HG03354 (cell line): ENCODE data around the gene ERGIC1.

Experiments used
- ATAC-seq: cut with Tn5 transposase; IDR thresholded peaks from one replicate; pipeline ENCODE4 v1.9.1; 2021; ENCODE audit warnings: mild to moderate bottlenecking; ENCODE audit not compliant: unreplicated experiment, poor library complexity, severe bottlenecking

ERGIC1 gene

DNA sequence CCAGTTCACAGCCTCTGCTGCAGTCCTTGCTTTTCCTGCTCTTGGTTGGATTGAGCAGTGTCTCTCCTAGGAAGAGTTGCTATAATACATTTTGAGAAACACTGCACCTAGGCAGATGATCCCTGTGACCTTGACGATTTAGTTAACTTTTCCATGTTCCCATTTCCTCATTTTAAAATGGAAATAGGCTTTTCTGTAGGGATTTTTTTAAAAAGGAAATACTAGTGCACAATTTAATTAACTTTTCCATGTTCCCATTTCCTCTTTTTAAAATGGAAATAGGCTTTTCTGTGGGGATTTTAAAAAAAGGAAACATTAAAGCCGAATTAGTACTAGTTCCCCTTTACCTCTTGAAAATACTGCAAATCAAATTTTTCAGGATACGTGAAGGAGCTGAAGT, 154.2 kb downstream of the ERGIC1 start:
- no peak for ATAC-seq

DNA sequence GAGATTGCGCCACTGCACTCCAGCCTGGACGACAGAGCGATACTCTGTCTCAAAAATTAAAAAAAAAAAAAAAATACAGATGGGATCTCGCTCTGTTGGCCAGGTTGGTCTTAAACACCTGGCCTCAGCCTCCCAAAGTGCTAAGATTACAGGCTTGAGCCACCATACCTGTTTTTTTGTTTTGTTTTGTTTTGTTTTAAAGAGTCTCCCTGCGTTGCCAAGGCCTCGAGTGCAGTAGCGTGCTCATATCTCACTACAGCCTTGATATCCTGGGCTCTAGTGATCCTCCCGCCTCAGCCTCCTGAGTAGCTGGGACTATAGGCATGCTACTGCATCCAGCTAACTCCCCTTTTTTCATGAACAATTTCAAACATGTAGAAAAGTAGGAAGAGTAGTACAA, 156.7 kb downstream of the ERGIC1 start:
- ATAC-seq: no peak

DNA sequence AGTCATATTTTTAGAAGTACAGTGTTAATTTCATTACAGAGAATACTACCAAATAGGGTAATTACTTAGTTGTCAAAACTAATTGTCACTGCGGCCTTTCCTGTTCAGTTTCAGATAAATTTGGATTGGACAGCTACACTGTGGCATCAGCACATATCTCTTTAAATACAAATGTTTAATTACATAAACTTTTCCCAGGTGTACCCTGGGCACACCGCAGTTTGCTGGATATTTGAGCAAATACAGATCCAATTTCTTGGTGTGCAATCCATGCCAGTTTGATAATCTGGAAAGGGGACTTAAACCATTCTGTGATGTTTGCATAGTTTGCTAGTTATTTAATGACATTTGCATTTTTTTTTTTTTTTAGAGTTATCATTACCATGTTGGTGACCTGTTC, 160.4 kb downstream of the ERGIC1 start:
- ATAC-seq: no peak

DNA sequence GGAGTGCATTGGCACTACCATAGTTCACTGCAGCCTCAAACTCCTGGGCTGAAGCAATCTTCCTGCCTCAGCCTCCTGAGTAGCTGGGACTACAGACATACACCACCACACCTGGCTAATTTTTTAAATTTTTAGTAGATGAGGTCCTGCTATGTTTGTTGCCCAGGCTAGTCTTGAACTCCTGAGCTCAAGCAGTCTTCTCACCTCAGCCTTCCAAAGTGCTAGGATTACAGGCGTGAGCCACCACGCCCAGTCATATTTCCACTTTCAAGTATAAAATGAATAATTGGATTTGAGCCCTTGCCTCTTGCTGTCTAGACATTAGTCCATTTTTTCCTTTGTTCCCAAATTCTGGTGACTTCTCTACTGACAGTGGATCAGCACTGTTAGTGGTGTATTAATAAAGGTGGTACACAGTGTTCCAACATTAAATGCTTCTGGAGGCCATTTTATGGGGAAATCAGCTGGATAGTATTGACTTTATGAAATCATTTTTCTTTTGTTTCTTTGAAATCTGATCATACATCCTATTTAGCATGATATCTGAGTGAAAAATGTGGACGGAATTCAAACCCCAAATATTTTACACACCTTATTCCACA, 165.4 kb downstream of the ERGIC1 start:
- ATAC-seq: no peak

DNA sequence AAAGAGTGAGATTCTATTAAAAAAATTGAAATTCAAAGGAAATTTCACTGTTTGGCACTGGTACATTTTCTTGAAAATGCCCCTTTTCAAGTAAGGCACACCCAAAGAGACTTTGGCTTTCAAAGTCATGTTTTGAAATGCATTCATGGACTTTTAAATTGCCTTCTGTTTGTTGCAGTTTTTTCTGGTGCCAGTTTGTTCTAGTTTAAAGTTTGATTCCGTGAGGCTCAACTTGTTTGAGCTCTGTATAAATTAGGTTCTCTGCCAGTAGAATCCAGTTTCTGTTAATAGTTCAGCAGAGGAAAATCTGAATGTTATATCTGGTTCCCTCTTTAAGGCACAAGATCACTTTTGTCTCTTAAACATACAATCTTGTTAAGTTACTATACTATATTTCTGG, 165.9 kb downstream of the ERGIC1 start:
- no peak for ATAC-seq

DNA sequence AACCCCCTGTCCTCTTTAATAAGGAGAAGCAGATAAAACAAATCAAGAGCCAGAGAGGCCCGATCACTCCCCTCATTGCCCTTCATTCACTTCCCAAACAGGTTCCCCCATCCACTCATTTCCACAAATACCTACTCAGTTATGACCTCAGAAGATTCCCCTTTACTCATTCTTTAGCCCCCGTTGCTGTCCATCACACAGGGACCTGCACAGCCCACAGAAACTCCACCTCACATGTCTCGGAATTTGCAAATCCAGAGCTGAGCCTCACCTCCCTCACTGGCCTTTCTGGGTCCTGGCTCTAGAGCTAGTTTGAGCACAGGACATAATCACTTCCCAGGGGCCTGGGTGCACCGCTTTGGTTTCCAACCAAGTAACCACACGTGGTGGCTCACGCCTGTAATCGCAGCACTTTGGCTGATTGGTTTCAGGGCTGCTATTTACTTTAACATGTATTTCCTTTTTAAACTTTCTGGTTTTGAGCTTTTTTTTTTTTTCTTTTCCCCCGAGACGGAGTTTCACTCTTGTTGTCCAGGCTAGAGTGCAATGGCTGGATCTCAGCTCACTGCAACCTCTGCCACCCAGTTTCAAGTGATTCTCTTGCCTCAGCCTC, 167.3 kb downstream of the ERGIC1 start:
- peak; percentile 64 for ATAC-seq
